GM08714 (cell line): Measurements from ENCODE around the gene MYBPH.

Source experiments
- H3K4me3 ChIP-seq: fragments of 200-500 bp; sonication (Bioruptor generic); 2 replicates; pipeline ENCODE4 v1.5.1; 2014; ENCODE audit warnings: mild to moderate bottlenecking, low read length, inconsistent platforms
- ZNF274 ChIP-seq: IDR thresholded peaks from 2 replicates; pipeline ENCODE4 v1.6.1; 2012; ENCODE audit warnings: mild to moderate bottlenecking, low read depth, low read length

Gene MYBPH

GRCh38 chr1:203168256-203168786, 7.3 kb downstream of the MYBPH start:
- no peak overlapping the region for H3K4me3 ChIP-seq
- no peak for TF ChIP-seq ZNF274

GRCh38 chr1:203167913-203168200, 7.8 kb downstream of the MYBPH start:
- no peak overlapping the region for H3K4me3 ChIP-seq
- no peak for TF ChIP-seq ZNF274

GRCh38 chr1:203167026-203167912, 8.4 kb downstream of the MYBPH start:
- H3K4me3 ChIP-seq: no peak overlapping the region
- TF ChIP-seq ZNF274: no peak

- H3K4me3 ChIP-seq: no peak overlapping the region
Observed at GRCh38 chr1:203166192-203166940, 9.3 kb downstream of the MYBPH start.

GRCh38 chr1:203165800-203166161, 9.8 kb downstream of the MYBPH start:
- no peak overlapping the region for H3K4me3 ChIP-seq
- no peak for TF ChIP-seq ZNF274

More at GRCh38 chr1:203166192-203166940, 9.3 kb downstream of the MYBPH start:
- no peak for TF ChIP-seq ZNF274

- H3K4me3 ChIP-seq: no peak overlapping the region
- TF ChIP-seq ZNF274: no peak
Observed at GRCh38 chr1:203165101-203165799, 10.4 kb downstream of the MYBPH start.

- no peak for TF ChIP-seq ZNF274
- H3K4me3 ChIP-seq: no peak overlapping the region
Observed at GRCh38 chr1:203163891-203164635, 11.6 kb downstream of the MYBPH start.

GRCh38 chr1:203162403-203162802, 13.2 kb downstream of the MYBPH start:
- no peak overlapping the region for H3K4me3 ChIP-seq
- no peak for TF ChIP-seq ZNF274

GRCh38 chr1:203161703-203162102, 13.9 kb downstream of the MYBPH start:
- no peak for TF ChIP-seq ZNF274
- H3K4me3 ChIP-seq: no peak overlapping the region

- TF ChIP-seq ZNF274: no peak
- no peak overlapping the region for H3K4me3 ChIP-seq
Observed at GRCh38 chr1:203161175-203161574, 14.5 kb downstream of the MYBPH start.

GRCh38 chr1:203159844-203160243, 15.8 kb downstream of the MYBPH start:
- TF ChIP-seq ZNF274: no peak
- no peak overlapping the region for H3K4me3 ChIP-seq

- H3K4me3 ChIP-seq: no peak overlapping the region
- no peak for TF ChIP-seq ZNF274
Observed at GRCh38 chr1:203158960-203159665, 16.5 kb downstream of the MYBPH start.

- no peak for TF ChIP-seq ZNF274
- H3K4me3 ChIP-seq: no peak overlapping the region
Observed at GRCh38 chr1:203158423-203158822, 17.2 kb downstream of the MYBPH start.
